ENCODE data around the gene CA10.

GRCh38 chr17:52047086-52047485 is 111.4 kb downstream of the CA10 start:
- no peak for TF ChIP-seq POLR2AphosphoS5 (IDR thresholded peaks at IDR 0.05; ENCODE audit: insufficient read depth, low read depth, low read length)
- no peak for TF ChIP-seq CTCF (IDR thresholded peaks at IDR 0.05; ENCODE audit: extremely low read depth in 1 of 2, insufficient read depth in 1 of 2, low read depth in 1 of 2, low read length in 2 of 2)
- TF ChIP-seq POLR2A (IDR thresholded peaks at IDR 0.05; ENCODE audit: low read depth, low read length), result no peak
- no peak for TF ChIP-seq EZH2 (IDR thresholded peaks at IDR 0.05; ENCODE audit: borderline replicate concordance, low read depth, low read length, severe bottlenecking)
- no peak for TF ChIP-seq MAX (IDR thresholded peaks at IDR 0.05; ENCODE audit: insufficient read depth, insufficient read length)
